Gastroesophageal sphincter (tissue), 4 donors: ENCODE measurements around the gene P2RY2. TPM values are rescaled to one million over a fixed set of nuclear protein-coding genes. Genes with fewer than 3 reads are reported as not detected.

ENCODE experiments used
- ATAC-seq: fragments of 150-250 bp; one replicate; pipeline ENCODE4 v1.9.1; 2016; ENCODE audit warnings: mild to moderate bottlenecking, moderate library complexity
- H3K27ac ChIP-seq, 4 donors: fragments of 200-600 bp; sonication (generic) in 3 of 4; 1 replicate in 3 of 4; 2 replicates in 1 of 4; pipeline ENCODE4 v1.5.1; 2016 to 2019
- H3K27me3 ChIP-seq: fragments of 200-600 bp; sonication (generic); one replicate; pipeline ENCODE4 v1.5.1; 2019
- H3K36me3 ChIP-seq, 2 donors: fragments of 200-600 bp; sonication (generic); one replicate each; pipeline ENCODE4 v1.5.1; 2019; ENCODE audit warnings: control low read depth in 1 of 2
- H3K4me1 ChIP-seq, 3 donors: fragments of 200-600 bp; sonication (generic); 1 replicate in 2 of 3; 2 replicates in 1 of 3; pipeline ENCODE4 v1.5.1; 2016 to 2019; ENCODE audit warnings: control low read depth in 2 of 3
- H3K4me3 ChIP-seq, 2 donors: fragments of 200-600 bp; sonication (generic); one replicate each; pipeline ENCODE4 v1.5.1; 2019; ENCODE audit warnings: mild to moderate bottlenecking in 1 of 2, moderate library complexity in 1 of 2
- H3K9me3 ChIP-seq, 3 donors: fragments of 200-600 bp; sonication (generic); one replicate each; pipeline ENCODE4 v1.5.1; 2017 to 2019; ENCODE audit warnings: control low read depth in 2 of 3
- EP300 ChIP-seq: sonication (generic); formaldehyde crosslinking; IDR thresholded peaks from one replicate; pipeline ENCODE4 v1.6.1; 2017; ENCODE audit warnings: antibody characterized with exemption, mild to moderate bottlenecking
- POLR2A ChIP-seq, 2 donors: fragments of 450-650 bp; IDR thresholded peaks; one replicate each; pipeline ENCODE4 v1.6.1; 2017; ENCODE audit warnings: antibody characterized with exemption in 2 of 2, mild to moderate bottlenecking in 2 of 2, moderate library complexity in 1 of 2
- POLR2AphosphoS5 ChIP-seq: sonication (generic); formaldehyde crosslinking; IDR thresholded peaks from one replicate; pipeline ENCODE4 v1.6.1; 2017; ENCODE audit warnings: antibody characterized with exemption
- WGBS, 2 donors: methylation state at CpG; one replicate each; pipeline ENCODE4 v1.1.5; 2018; ENCODE audit warnings: low coverage in 1 of 2; 5-methylcytosine and 5-hydroxymethylcytosine counted together
- total RNA-seq, 4 donors: library from RNA; depleted of rRNA; stranded (reverse); fragments of >200 nt; gene quantifications; one replicate each; pipeline ENCODE4 v1.1.0, GENCODE V29; 2016
- TF ChIP-seq, protein P1 (sequence below), 4 experiments: fragments of 200-600 bp in 2 of 4; fragments of 450-650 bp in 2 of 4; sonication (generic) in 1 of 4; IDR thresholded peaks; one replicate each; pipeline ENCODE4 v1.5.1; 2017 to 2019; ENCODE audit warnings: antibody characterized with exemption in 4 of 4, mild to moderate bottlenecking in 2 of 4, moderate library complexity in 2 of 4

Gene P2RY2
- total RNA-seq, 4 donors from 2014 or later = 0.35 to 2.5 (median 0.89) TPM

DNA sequence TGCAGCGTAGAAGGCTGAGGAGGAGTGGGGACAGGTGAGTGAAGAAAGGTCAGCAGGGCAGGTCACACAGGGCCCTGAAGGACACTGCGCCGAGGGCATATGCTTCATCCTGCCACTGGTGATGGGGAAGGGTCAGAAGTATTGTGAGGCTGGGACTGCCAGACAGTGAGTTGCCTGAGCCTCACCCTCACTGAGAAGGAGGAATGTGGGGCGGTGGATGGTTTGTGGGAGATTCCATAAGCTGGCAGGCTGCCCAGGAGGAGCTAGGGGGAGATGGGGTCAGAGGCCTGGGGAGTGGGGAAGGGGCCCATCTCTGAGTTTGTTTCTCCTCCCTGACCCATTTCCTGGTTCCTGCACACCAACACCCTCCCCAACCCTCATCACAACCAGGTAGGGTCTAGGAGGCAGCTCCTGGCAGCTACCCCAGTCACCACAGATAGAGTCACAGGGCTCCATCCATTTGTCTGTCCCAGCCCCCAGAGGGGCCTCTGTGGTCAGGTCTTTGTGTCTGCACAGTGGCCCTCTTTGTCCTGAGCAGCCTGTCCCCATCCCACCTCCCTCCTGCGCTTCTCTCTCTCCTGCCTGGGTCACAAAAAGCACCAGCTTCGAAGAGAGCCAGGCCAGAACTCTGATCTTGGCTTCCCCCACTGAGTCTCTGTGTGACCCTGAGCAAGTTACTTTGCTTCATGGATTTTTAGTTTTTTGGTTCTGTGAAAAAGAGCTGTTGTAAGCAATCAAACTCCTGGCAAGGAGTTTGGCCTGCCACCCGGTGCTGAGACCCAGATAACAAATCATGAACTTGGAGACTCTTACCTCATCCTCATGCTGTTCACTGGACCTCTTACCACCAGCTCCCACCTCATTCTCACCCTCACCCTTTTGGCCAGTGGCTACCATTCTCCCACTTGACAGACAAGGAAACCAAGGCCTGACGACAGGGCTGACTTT is 4.6 kb upstream of the P2RY2 start:
- Histone ChIP-seq H3K27me3 (peaks cover 4% of the 10 kb centered on the region), H3K4me1 (peaks cover 0 to 15% (median 5%) of the 10 kb centered on the region in 3 donors), H3K4me3 (no peak overlapping the region), H3K27ac (no peak overlapping the region), H3K9me3 (no peaks in the 10 kb centered on the region), H3K36me3 (no peaks in the 10 kb centered on the region)
- 80% methylated on average over 6 of the region's 8 CpGs; no CpG with 5 or more reads in 1 of the 2 donors for WGBS, 2 donors
- no peak for ATAC-seq
- TF ChIP-seq EP300 (no peak), POLR2A (IDR thresholded peaks at IDR 0.05) (no peak), POLR2AphosphoS5 (no peak)
- TF ChIP-seq, protein P1, sequence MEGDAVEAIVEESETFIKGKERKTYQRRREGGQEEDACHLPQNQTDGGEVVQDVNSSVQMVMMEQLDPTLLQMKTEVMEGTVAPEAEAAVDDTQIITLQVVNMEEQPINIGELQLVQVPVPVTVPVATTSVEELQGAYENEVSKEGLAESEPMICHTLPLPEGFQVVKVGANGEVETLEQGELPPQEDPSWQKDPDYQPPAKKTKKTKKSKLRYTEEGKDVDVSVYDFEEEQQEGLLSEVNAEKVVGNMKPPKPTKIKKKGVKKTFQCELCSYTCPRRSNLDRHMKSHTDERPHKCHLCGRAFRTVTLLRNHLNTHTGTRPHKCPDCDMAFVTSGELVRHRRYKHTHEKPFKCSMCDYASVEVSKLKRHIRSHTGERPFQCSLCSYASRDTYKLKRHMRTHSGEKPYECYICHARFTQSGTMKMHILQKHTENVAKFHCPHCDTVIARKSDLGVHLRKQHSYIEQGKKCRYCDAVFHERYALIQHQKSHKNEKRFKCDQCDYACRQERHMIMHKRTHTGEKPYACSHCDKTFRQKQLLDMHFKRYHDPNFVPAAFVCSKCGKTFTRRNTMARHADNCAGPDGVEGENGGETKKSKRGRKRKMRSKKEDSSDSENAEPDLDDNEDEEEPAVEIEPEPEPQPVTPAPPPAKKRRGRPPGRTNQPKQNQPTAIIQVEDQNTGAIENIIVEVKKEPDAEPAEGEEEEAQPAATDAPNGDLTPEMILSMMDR (IDR thresholded peaks at IDR 0.05) = no peak

DNA sequence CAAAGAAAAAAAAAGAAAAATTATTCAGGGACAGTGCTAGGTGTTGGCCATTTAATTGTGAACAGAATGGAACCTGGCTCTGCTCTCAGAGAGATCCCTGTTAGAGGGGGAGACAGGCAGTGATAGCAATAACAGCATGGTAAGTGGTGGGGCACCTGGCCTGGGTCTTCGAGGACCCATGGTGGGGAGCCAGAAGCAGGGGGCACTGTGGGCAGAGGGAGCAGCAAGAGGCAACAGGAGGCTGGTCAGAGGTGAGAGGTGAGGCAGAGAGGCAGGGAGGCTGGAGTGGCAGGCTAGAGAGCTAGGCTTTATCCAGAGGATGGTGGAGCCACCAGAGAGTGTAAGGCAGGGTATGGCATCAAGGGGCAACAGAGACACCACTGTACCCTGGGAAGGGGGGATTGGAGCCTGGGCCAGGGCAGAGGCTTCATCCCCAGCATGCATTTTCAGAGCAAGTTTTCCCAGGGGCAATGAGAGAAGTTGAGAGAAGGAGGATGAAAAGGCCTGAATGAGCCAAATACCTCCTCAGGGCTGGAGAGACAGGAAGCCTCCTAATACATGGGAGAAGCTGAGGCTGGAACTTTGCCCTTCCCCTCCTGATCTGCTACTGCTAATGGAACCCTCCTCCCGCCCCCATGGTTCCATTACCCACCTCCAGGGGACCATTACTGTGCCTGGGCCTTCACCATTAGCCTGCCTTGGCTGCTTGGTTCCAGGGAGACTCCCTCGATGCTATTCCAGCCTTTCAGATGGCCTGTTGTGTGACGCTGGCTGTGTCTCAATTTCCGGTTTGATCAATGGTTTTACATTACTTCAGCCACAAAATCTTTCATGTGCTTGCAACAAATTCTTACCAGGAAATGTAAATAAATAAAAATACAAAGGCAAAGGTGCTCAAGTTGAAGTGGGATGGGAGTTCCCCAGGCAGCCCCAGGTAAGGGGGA is 2.6 kb upstream of the P2RY2 start:
- Histone ChIP-seq H3K4me3 (no peak overlapping the region), H3K4me1 (peaks cover 0 to 21% (median 5%) of the 10 kb centered on the region in 3 donors), H3K27ac (no peak overlapping the region), H3K9me3 (no peaks in the 10 kb centered on the region), H3K27me3 (peaks cover 19% of the 10 kb centered on the region), H3K36me3 (no peaks in the 10 kb centered on the region)
- TF ChIP-seq POLR2AphosphoS5 = no peak
- no peak for TF ChIP-seq POLR2A (IDR thresholded peaks at IDR 0.05)
- no peak for TF ChIP-seq EP300
- TF ChIP-seq, protein P1 (IDR thresholded peaks at IDR 0.05) = no peak
- 79 to 89% methylated on average over 2 to 3 of the region's 5 CpGs for WGBS, 2 donors
- no peak for ATAC-seq

DNA sequence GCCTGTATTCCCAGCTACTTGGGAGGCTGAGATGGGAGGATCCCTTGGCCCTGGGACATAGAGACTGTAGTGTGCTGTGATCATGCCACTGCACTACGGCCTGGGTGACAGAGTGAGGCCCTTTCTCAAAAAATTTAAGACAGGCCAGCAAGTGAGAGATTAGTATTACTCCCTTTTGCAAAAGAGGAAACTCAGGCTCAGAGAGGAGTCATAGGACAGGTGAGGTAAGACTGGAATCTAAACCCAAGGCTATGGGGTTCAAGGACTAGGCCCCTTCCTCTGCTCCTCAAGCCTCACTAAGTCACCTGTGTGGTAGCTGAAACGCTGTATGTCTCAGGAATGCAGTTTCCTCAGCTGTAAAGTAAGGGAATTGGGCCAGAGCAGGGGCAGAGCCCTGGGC is 1.6 kb upstream of the P2RY2 start:
- ATAC-seq = no peak
- peaks cover 0 to 21% (median 5%) of the 10 kb centered on the region in 3 donors for H3K4me1 ChIP-seq
- no peaks in the 10 kb centered on the region for H3K9me3 ChIP-seq
- TF ChIP-seq EP300 (no peak), POLR2AphosphoS5 (no peak), POLR2A (IDR thresholded peaks at IDR 0.05) (no peak)
- TF ChIP-seq, protein P1 (IDR thresholded peaks at IDR 0.05) = no peak
- no peaks in the 10 kb centered on the region for H3K36me3 ChIP-seq
- 94 to 100% methylated on average over 2 of the region's 2 CpGs for WGBS, 2 donors
- H3K4me3 ChIP-seq = no peak overlapping the region
- no peak overlapping the region for H3K27ac ChIP-seq
- H3K27me3 ChIP-seq = peaks cover 19% of the 10 kb centered on the region

DNA sequence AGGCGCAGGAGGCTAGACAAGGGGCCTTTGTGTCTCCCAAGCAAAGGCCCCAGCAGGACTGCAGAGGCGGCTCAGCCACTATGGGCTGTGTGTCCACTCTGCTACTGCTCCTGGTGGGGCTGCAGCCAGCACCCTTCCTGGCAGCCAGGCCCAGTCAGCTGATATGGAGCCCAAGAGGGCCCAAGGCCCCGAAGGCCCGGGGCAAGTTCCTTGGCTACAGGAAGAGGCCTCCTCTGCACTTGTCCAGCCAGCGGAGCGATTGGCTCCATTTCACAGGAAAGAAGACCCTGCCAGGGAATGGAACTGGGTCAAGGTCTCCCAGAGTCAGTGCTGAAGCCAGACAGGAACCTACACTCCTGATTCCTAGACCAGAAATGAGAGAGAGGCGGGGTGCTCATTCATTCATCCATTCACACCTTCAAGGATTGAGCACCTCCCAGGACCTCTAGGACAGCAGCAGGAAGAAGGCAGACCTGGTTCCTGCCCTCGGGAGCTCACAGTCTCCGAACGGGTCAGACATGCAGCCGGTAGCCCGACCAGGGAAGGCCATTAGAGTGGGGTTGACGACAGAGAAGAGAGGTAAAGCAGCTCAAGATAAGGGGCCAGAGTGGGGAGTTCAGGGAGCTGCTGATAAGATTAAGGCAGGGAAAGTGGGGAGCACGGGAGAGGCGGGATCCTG is 811 bp upstream of the P2RY2 start:
- TF ChIP-seq, protein P1 (IDR thresholded peaks at IDR 0.05) = no peak
- TF ChIP-seq POLR2A (IDR thresholded peaks at IDR 0.05) (no peak), POLR2AphosphoS5 (no peak), EP300 (no peak)
- 84 to 90% methylated on average over 2 to 5 of the region's 15 CpGs for WGBS, 2 donors
- peak overlapping the region in 1 of 2 donors; percentile 59 for H3K4me3 ChIP-seq
- no peak overlapping the region for H3K27ac ChIP-seq
- H3K9me3 ChIP-seq = no peaks in the 10 kb centered on the region
- no peaks in the 10 kb centered on the region for H3K36me3 ChIP-seq
- H3K4me1 ChIP-seq = peaks cover 0 to 21% (median 5%) of the 10 kb centered on the region in 3 donors
- ATAC-seq = peak; percentile 4
- H3K27me3 ChIP-seq = peaks cover 19% of the 10 kb centered on the region
